GM21515 (cell line): ENCODE measurements around the gene ITLN2.
"Not testable (repeated sequence)": the region's sequence is repeated elsewhere in the genome, so short reads cannot be mapped to it uniquely, and the experiment has no call there.

Experiments used
- ATAC-seq: cut with Tn5 transposase; IDR thresholded peaks from one replicate; pipeline ENCODE4 v1.9.1; 2021; ENCODE audit not compliant: unreplicated experiment

The ITLN2 gene

DNA sequence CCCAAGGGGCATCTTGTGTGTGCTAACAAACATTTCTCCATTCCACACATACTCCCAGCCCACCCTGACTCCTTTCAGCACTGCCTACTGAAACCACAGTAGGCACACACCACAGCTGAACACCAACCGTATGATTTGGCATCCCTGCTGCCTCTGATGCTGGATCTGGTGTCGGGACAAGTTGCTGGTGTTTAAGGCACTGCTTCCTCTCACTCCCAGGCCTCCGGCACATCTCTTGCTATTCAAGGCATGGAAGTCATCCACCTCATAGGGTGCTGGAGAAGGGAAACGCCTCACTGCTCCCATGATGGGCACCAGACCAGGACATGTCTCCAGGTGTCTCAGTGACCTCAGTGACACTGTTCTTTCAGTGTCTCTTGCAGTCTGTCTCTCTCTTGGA is 2.4 kb upstream of the ITLN2 start:
- ATAC-seq, result no peak

DNA sequence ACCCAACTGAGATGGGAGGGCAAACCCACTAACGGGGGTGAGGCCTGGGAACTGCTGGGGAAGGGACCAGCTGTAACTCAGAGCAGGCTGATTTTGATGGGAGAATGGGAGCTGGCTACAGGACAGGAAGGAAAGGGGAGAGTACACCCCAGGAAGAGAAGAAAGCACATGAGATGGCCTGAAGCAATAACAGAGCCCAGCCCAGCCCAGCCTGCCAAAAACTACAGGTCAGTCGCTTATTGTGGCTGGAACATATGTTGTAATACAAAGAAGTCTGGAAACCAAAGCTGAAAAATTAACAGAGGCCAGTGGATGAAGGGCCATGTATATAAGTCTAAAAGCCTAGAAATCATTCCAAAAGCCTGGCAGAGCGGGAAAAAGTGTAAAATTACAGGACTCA is 1.6 kb downstream of the ITLN2 start:
- no peak for ATAC-seq

DNA sequence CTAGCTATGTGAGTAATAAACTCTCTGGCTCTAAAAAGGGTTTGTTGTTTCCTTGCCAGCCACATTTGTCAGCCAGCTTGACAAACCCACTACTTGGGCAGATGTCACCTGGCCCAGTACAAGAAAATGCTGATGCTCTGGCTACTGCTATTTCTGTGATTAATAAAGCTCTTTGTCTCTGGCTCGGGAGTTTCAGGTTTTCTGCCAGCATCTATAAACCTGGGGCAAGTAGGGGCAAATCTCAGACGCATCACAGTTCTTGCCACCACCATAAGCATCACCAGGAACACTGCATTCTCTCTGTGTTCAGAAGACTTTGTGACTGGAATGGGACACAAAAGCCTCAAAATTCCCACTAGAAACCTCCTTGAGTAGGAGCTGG is 2.5 kb downstream of the ITLN2 start:
- no peak for ATAC-seq

DNA sequence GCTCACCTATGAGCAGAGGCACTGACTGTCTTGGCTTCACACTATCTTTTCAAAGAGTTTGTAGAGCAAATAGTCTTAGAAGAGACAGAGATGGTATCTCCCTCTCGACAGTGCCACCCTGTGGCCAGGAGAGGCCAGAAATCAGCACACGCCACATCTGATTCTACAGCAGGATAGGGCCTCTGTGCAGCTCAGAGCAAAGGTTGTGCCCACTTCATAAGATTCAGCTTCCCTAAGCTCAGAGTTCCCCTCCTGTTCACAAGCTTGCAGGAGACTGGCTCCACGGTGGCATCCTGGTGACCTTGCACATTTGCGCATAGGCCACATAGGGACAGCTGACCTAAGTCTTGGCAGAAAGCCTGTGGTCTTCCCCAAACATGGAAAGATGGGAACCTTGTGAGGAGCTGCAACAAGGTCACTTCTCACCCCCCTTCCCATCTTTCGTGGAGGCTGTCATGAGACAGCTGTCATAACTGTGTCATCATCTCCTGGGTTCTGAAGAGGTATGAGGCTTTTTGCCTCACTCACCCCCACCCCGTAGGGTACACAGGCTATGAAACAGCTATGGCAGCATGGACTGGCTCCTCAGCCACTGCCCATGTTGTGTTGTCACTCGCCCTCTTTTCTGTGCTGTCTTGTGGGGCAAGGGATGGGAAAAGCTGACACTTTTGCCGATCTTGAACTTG is 3.0 kb downstream of the ITLN2 start:
- no peak for ATAC-seq

DNA sequence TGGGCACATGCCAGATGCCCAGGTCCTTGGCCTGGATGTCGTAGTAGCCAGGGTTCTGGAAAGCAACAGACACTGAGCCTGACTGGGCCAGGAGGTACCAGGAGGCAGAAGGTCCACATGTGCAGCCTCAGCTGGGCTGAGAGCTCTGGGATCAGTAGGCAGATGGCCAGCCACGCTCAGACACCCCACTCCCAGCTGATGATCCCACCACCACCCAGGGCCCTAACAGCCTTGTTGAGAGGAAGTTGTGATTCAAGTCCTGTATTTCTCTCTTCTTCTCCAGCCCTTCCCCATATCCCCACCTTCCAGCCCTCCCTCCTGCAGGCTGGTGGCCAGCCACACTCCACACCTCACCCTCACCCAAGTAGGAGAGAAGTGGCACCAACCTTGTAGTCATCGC is 4.0 kb downstream of the ITLN2 start:
- no peak for ATAC-seq

DNA sequence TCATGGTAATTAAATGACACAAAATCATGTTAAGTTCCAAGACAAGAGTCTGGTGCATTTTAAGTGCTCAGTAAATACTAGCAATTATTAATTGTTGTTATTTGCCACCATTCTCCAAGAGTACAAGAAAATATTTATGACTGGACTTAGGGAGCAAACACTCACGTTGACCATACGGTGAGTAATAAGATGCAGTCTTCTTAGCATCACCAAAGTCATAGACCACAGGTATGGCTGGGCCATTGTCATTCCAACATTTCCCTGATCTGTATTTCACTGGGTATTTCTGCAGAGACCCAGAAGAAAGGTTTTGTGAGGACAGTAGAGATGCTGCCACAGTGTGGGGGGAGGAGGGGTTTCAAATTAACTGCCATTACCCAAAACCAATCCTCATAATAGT is 4.7 kb downstream of the ITLN2 start:
- no peak for ATAC-seq

DNA sequence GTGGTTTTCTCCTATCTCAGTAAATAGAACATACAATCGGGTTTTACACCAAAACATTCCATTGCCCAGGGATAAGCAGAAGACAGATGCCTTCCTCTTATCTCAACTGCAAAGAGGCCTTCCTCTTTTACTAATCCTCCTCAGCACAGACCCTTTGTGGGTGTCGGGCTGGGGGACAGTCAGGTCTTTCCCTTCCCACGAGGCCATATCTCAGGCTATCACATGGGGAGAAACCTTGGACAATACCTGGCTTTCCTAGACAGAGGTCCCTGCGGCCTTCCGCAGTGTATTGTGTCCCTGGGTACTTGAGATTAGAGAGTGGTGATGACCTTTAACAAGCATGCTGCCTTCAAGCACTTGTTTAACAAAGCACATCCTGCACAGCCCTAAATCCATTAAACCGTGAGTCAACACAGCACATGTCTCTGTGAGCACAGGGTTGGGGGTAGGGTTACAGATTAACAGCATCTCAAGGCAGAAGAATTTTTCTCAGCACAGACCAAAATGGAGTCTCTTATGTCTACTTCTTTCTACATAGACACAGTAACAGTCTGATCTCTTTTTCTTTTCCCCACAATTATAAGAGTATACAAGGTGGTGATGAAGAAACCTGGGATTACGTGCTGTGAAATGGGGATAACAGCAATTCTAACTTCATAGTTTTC is 5.3 kb downstream of the ITLN2 start:
- ATAC-seq, result not testable (repeated sequence)

DNA sequence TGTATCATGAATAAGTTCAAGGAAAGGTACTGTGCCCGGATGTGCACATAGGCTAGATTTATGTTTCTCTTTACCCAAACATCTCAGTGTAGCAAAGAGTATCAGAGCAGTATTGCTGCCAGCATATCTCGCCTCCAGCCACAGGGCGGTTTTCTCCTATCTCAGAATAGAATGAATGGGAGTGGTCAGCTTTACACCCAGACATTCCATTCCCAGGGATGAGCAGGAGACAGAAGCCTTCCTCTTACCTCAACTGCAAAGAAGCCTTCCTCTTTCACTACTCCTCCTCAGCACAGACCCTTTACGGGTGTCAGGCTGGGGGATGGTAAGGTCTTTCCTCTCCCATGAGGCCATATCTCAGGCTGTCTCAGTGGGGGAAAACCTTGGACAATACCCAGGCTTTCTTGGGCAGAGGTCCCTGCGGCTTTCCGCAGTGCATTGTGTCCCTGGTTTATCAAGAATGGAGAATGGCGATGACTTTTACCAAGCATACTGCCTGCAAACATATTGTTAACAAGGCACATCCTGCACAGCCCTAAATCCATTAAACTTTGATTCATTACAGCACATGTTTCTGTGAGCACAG is 7.3 kb downstream of the ITLN2 start:
- ATAC-seq, result not testable (repeated sequence)

DNA sequence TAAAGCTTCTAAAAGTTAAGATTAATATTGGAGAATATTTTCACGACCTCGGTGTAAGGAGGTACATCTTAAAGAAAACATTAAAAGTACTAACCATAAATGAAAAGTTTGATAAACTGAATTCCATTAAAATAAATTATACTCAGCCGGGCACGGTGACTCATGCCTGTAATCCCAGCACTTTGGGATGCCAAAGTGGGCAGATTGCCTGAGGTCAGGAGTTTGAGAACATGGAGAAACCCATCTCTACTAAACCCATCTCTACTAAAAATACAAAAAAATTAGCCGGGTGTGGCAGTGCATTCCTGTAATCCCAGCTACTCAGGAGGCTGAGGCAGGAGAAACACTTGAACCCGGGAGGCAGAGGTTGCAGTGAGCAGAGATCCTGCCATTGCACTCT is 8.7 kb downstream of the ITLN2 start:
- not testable (repeated sequence) for ATAC-seq

DNA sequence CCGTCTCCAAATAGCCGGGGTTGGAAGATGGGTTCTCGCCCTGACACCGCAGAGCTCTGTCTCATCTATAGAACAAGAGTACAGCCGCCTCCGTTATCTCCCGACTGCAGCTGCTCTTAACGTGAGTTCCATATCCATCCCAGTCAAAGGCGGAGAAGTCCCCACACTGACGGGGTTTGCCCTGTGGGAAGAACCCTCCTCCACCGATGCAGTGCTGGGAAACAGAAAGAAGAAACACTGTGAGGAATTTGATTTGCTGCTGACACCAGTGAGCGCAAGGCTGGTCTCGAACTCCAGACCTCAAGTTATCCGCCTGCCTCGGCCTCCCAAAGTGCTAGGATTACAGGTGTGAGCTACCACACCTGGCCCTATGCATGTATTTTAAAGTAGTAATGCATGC is 9.5 kb downstream of the ITLN2 start:
- ATAC-seq, result no peak

DNA sequence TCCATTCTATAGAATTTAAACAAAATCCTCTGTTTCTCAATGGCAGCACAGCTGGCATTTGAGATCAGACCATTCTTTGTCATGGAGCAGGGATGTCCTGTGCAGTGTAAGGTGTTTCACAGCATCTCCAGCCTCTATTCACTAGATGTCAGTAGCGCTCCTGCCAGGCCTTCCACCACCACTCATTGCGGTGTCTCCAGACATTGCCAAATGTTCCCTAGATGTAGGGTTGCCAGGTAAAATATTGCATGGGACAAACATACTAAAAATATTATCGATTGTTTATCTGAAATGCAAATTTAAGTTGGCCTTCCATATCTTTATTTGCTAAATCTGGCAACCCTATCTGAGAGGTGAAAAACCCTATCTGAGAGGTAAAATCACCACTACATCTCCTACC is 11.7 kb downstream of the ITLN2 start:
- no peak for ATAC-seq

DNA sequence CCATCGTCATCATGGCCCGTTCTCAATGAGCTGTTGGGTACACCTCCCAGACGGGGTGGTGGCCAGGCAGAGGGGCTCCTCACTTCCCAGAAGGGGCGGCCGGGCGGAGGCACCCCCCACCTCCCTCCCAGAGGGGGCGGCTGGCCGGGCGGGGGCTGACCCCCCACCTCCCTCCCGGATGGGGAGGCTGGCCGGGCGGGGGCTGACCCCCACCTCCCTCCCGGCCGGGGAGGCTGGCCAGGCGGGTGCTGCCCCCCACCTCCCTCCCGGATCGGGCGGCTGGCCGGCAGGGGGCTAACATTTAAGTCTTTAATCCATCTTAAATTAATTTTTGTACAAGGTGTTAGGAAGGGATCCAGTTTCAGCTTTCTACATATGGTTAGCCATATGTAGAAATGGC is 17.9 kb downstream of the ITLN2 start:
- not testable (repeated sequence) for ATAC-seq

DNA sequence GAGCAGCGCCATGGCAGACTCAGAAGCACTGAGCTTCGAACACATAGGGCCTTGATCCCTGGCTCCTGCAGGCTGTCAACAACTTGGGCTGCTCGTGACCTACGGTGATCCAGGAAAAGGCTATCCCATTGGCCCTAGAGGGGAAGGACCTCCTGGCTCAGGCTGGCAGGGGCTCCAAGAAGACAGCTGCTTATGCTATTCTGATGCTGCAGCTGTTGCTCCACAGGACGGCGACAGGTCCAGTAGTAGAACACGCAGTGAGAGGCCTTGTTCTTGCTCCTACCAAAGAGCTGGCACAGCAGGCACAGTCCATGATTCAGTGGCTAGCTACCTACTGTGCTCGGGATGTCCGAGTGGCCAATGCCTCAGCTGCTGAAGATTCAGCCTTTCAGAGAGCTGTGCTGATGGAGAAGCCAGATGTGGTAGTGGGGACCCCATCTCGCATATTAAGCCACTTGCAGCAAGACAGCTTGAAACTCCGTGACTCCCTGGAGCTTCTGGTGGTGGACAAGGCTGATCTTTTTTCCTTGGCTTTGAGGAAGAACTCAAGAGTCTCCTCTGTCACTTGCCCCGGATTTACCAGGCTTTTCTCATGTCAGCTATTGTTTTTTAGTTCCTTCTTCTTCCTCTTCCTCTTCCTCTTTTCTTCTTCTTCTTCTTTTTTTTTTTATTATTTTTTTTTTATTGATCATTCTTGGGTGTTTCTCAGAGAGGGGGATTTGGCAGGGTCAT is 18.9 kb downstream of the ITLN2 start:
- no peak for ATAC-seq

DNA sequence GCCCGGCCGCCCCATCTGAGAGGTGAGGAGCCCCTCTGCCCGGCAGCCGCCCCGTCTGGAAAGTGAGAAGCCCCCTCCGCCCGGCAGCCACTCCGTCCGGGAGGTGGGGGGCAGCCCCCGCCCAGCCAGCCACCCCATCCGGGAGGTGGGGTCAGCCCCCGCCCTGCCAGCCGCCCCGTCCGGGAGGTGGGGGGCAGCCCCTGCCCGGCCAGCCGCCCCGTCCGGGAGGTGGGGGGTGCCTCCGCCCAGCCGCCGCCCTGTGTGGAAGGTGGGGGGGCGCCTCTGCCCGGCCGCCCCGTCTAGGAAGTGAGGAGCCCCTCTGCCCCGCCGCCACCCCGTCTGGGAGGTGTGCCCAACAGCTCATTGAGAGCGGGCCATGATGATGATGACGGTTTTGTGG is 21.3 kb downstream of the ITLN2 start:
- ATAC-seq, result not testable (repeated sequence)

DNA sequence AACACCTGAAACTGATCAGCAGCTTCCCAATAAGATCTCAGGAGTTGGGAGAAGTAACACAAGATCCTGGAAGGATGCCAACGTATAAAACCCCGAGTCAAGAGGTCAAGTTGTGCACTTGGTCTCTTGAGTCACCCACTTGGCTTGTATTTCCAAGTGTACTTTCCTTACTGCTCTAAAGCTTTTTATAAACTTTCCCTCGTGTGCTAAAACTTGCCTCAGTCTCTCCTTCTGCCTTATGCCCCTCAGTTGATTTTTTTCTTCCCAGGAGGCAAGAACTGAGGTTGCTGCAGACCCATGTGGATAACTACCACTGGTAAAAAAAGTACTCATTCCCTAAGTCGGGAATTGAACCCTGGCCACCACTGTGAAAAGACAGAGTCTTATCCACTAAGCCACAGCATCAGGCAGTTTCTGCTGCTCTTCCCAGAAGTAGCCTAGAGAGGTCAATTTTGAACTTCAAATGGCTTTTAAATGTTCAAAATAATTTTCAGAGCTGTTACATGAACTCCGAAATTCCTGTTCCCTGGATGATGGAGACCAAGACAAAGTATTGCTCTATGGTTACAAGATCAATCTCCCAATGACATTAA is 28.9 kb downstream of the ITLN2 start:
- ATAC-seq, result no peak

DNA sequence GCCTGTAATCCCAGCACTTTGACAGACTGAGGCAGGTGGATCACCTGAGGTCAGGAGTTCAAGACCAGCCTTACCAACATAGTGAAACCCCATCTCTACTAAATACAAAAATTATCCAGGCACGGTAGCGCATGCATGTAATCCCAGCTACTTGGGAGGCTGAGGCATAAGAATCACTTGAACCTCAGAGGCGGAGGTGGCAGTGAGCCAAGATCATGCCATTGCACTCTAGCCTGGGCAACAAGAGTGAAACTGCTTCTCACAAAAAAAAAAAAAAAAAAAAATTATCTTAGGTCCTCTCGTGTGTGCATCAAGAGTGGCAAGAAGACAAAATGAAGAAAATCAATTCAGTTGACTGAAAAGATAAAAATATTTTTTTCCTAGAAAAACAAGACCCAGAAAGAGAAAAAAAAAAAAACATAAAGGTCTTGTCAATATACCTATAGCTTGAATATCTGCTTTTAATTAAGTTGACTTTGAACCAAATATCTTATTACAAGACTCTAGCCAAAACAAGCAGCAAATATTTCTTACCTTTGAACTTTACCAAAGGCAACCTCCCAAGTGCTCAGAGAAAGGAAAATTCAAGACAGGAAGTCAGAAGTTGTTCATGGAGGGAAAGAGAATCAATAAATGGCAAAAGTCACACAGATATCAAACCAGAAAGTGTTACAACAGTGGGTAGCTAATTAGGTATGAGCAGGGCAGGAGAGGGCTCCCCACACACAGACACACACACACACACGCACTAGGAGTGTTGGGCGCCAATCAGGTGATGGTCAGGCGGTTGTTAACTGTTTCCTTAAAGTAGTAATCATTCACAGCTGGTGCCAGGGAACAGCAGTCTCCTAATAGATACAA is 29.6 kb downstream of the ITLN2 start:
- no peak for ATAC-seq

DNA sequence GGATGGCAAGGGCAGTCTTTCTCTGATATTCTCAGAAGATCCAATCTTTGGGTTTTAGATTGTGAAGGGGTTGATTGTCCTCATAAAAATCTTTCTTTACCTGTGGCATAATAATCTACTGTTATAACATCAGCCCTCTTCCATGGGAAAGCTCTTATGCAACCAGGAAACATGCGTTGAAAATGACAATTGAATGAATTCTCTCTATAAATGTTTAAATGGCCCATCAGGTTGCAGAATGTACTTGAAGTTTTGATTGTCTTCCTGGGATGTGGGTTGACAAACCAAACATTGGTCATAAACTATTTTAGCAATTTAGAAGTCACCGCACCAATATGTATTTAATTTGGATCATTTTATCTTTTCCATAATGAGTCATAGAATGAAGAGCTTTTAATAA is 37.9 kb downstream of the ITLN2 start:
- no peak for ATAC-seq

DNA sequence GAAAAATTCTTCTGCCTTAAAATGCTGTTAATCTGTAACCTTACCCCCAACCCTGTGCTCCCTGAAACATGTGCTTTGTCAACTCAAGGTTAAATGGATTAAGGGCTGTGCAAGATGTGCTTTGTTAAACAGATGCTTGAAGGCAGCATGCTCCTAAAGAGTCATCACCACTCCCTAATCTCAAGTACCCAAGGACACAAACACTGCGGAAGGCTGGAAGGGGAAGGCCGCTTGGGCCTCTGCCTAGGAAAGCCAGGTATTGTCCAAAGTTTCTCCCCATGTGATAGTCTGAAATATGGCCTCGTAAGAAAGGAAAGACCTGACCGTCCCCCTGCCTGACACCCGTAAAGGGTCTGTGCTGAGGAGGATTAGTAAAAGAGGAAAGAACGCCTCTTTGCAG is 41.4 kb downstream of the ITLN2 start:
- not testable (repeated sequence) for ATAC-seq

DNA sequence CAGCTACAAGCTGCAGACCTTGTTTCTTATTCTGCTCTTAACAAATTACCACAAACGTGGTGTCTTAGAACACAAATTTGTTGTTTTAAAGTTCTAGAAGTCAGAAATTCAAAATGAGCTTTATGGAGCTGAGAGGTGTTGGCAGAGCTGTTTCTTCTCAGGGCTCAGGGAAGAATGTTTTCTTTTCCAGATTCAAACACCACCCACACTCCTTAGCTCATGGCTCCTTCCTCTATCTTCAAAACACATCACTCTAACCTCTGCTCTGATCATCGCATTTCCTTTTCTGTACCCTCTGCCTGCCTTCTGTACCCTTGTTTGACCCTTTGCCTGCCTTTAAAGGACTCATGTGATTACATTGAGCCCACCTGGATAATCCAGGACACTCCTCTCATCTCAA is 42.7 kb downstream of the ITLN2 start:
- no peak for ATAC-seq

DNA sequence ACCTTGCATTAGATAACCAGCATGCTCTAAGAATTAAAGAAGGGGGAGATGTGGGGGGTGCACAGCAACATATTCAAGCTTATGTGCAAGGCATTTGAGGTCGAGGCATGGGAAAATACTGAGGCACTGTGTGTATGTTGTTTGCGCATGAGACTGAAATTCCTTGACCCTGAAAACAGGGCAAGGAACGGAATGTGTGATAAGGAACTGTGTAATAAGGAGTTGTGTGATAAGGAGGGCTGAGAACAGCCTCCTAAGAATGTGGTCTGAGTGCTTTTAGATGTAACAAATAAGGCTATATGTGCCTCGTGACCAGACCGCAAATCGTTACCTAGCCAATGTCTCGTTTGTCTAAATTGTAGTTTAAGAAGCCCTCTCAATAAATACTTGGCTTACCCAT is 43.2 kb downstream of the ITLN2 start:
- no peak for ATAC-seq
